Effector memory CD8-positive, alpha-beta T cell (primary cell): ENCODE measurements around the gene FEZF1.

Experiments
- ATAC-seq: fragments of 150-1000 bp; cut with Tn5 transposase; replicated peaks from 2 replicates; pipeline ENCODE4 v1.10.0; 2021; ENCODE audit warnings: mild to moderate bottlenecking, moderate library complexity
- DNase-seq, 3 experiments: peaks; one replicate each; pipeline ENCODE4 v3.0.0; 2021
- H3K27ac Mint-ChIP-seq, 2 donors: one replicate each; pipeline ENCODE4 v1.8.0; 2022; ENCODE audit warnings: mild to moderate bottlenecking in 2 of 2, mixed read lengths in 2 of 2, moderate library complexity in 2 of 2
- H3K27me3 Mint-ChIP-seq, 2 donors: one replicate each; pipeline ENCODE4 v1.8.0; 2022; ENCODE audit warnings: mixed read lengths in 2 of 2
- H3K36me3 Mint-ChIP-seq: one replicate; pipeline ENCODE4 v1.8.0; 2022; ENCODE audit warnings: mild to moderate bottlenecking, moderate library complexity, mixed read lengths; ENCODE audit not compliant: insufficient read depth
- H3K4me1 Mint-ChIP-seq, 2 donors: one replicate each; pipeline ENCODE4 v1.8.0; 2022; ENCODE audit warnings: low read depth in 2 of 2, mixed read lengths in 2 of 2
- H3K4me3 Mint-ChIP-seq, 2 donors: one replicate each; pipeline ENCODE4 v1.8.0; 2022; ENCODE audit warnings: mild to moderate bottlenecking in 2 of 2, mixed read lengths in 2 of 2, moderate library complexity in 2 of 2
- H3K9me3 Mint-ChIP-seq, 2 donors: one replicate each; pipeline ENCODE4 v1.8.0; 2022; ENCODE audit warnings: mixed read lengths in 2 of 2
- total RNA-seq, 9 experiments: gene quantifications; one replicate each; lab custom pipeline; 2026; lab: John Stamatoyannopoulos, UW

FEZF1 gene
- total RNA-seq: 0 reads per million in 9 experiments

GRCh38 chr7:122304319-122304975, at the start of gene FEZF1:
Gene FEZF1 (minus strand): TSS chr7:122304750. CDS start chr7:122304437, 313 bp downstream.
- Mint-ChIP-seq H3K4me1 (no peaks in the 10 kb centered on the region), H3K27ac (no peak within 1 kb of the TSS), H3K9me3 (no peaks in the 10 kb centered on the region), H3K4me3 (no peak within 1 kb of the TSS), H3K36me3 (no peaks in the 10 kb centered on the region), H3K27me3 (peaks cover 63 to 88% of the 10 kb centered on the region in 2 donors)
- DNase-seq: no peak
- ATAC-seq: no peak

GRCh38 chr7:122352454-122352853, 47.9 kb upstream of the FEZF1 start:
- DNase-seq (no peak), ATAC-seq (no peak)
- no peaks in the 10 kb centered on the region for H3K27me3 Mint-ChIP-seq
- H3K4me1 Mint-ChIP-seq: no peaks in the 10 kb centered on the region
- H3K27ac Mint-ChIP-seq: no peak overlapping the region
- no peaks in the 10 kb centered on the region for H3K36me3 Mint-ChIP-seq
- H3K9me3 Mint-ChIP-seq: peaks cover 0 to 3% of the 10 kb centered on the region in 2 donors
- H3K4me3 Mint-ChIP-seq: no peak overlapping the region

GRCh38 chr7:122350701-122351100, 46.2 kb upstream of the FEZF1 start:
- no peaks in the 10 kb centered on the region for H3K36me3 Mint-ChIP-seq
- no peaks in the 10 kb centered on the region for H3K9me3 Mint-ChIP-seq
- DNase-seq (no peak), ATAC-seq (no peak)
- no peak overlapping the region for H3K4me3 Mint-ChIP-seq
- H3K27me3 Mint-ChIP-seq: no peaks in the 10 kb centered on the region
- no peaks in the 10 kb centered on the region for H3K4me1 Mint-ChIP-seq
- H3K27ac Mint-ChIP-seq: no peak overlapping the region

- H3K4me3 Mint-ChIP-seq: no peak overlapping the region
- no peaks in the 10 kb centered on the region for H3K9me3 Mint-ChIP-seq
- no peak overlapping the region for H3K27ac Mint-ChIP-seq
- DNase-seq: no peak
- H3K27me3 Mint-ChIP-seq: no peaks in the 10 kb centered on the region
- H3K4me1 Mint-ChIP-seq: no peaks in the 10 kb centered on the region
- H3K36me3 Mint-ChIP-seq: no peaks in the 10 kb centered on the region
- ATAC-seq: no peak
Observed at GRCh38 chr7:122344303-122344620, 39.7 kb upstream of the FEZF1 start.

GRCh38 chr7:122343601-122344302, 39.2 kb upstream of the FEZF1 start:
- no peaks in the 10 kb centered on the region for H3K36me3 Mint-ChIP-seq
- DNase-seq (no peak), ATAC-seq (no peak)
- no peaks in the 10 kb centered on the region for H3K27me3 Mint-ChIP-seq
- H3K27ac Mint-ChIP-seq: no peak overlapping the region
- no peak overlapping the region for H3K4me3 Mint-ChIP-seq
- no peaks in the 10 kb centered on the region for H3K9me3 Mint-ChIP-seq
- H3K4me1 Mint-ChIP-seq: no peaks in the 10 kb centered on the region

GRCh38 chr7:122340427-122340826, 35.9 kb upstream of the FEZF1 start:
- H3K4me1 Mint-ChIP-seq: no peaks in the 10 kb centered on the region
- DNase-seq: no peak
- no peaks in the 10 kb centered on the region for H3K27me3 Mint-ChIP-seq
- H3K27ac Mint-ChIP-seq: no peak overlapping the region
- no peak for ATAC-seq
- no peaks in the 10 kb centered on the region for H3K9me3 Mint-ChIP-seq
- no peak overlapping the region for H3K4me3 Mint-ChIP-seq
- H3K36me3 Mint-ChIP-seq: no peaks in the 10 kb centered on the region

GRCh38 chr7:122339145-122339904, 34.8 kb upstream of the FEZF1 start:
- Mint-ChIP-seq H3K27me3 (no peaks in the 10 kb centered on the region), H3K4me3 (no peak overlapping the region), H3K9me3 (no peaks in the 10 kb centered on the region), H3K4me1 (no peaks in the 10 kb centered on the region), H3K36me3 (no peaks in the 10 kb centered on the region), H3K27ac (no peak overlapping the region)
- no peak for DNase-seq
- no peak for ATAC-seq

- H3K9me3 Mint-ChIP-seq: no peaks in the 10 kb centered on the region
- ATAC-seq: no peak
- no peaks in the 10 kb centered on the region for H3K27me3 Mint-ChIP-seq
- H3K36me3 Mint-ChIP-seq: no peaks in the 10 kb centered on the region
- H3K4me1 Mint-ChIP-seq: no peaks in the 10 kb centered on the region
- no peak overlapping the region for H3K27ac Mint-ChIP-seq
- no peak overlapping the region for H3K4me3 Mint-ChIP-seq
- DNase-seq: no peak
Observed at GRCh38 chr7:122337011-122337410, 32.5 kb upstream of the FEZF1 start.

GRCh38 chr7:122329145-122329802, 24.7 kb upstream of the FEZF1 start:
- ATAC-seq (no peak), DNase-seq (no peak)
- Mint-ChIP-seq H3K4me3 (no peak overlapping the region), H3K9me3 (peaks cover 0 to 3% of the 10 kb centered on the region in 2 donors), H3K27ac (no peak overlapping the region), H3K27me3 (no peaks in the 10 kb centered on the region), H3K4me1 (no peaks in the 10 kb centered on the region), H3K36me3 (no peaks in the 10 kb centered on the region)

GRCh38 chr7:122327969-122328368, 23.4 kb upstream of the FEZF1 start:
- DNase-seq (no peak), ATAC-seq (no peak)
- H3K4me3 Mint-ChIP-seq: no peak overlapping the region
- no peaks in the 10 kb centered on the region for H3K36me3 Mint-ChIP-seq
- H3K4me1 Mint-ChIP-seq: no peaks in the 10 kb centered on the region
- H3K27ac Mint-ChIP-seq: no peak overlapping the region
- peaks cover 0 to 3% of the 10 kb centered on the region in 2 donors for H3K9me3 Mint-ChIP-seq
- H3K27me3 Mint-ChIP-seq: no peaks in the 10 kb centered on the region

- ATAC-seq: no peak
- no peak overlapping the region for H3K27ac Mint-ChIP-seq
- no peak overlapping the region for H3K4me3 Mint-ChIP-seq
- H3K4me1 Mint-ChIP-seq: no peaks in the 10 kb centered on the region
- H3K36me3 Mint-ChIP-seq: no peaks in the 10 kb centered on the region
- H3K9me3 Mint-ChIP-seq: peaks cover 4 to 11% of the 10 kb centered on the region in 2 donors
- no peak for DNase-seq
- peaks cover 25 to 50% of the 10 kb centered on the region in 2 donors for H3K27me3 Mint-ChIP-seq
Observed at GRCh38 chr7:122316467-122317388, 12.2 kb upstream of the FEZF1 start.

- no peak for DNase-seq
- Mint-ChIP-seq H3K36me3 (no peaks in the 10 kb centered on the region), H3K27ac (no peak overlapping the region), H3K9me3 (peaks cover 8 to 11% of the 10 kb centered on the region in 2 donors), H3K4me3 (no peak overlapping the region), H3K27me3 (peaks cover 32 to 59% of the 10 kb centered on the region in 2 donors), H3K4me1 (no peaks in the 10 kb centered on the region)
- ATAC-seq: no peak
Observed at GRCh38 chr7:122315507-122316466, 11.2 kb upstream of the FEZF1 start.
